ENCODE measurements around the gene FMN2.

Gene FMN2

GRCh38 chr1:240212556-240212955 is 120.9 kb downstream of the FMN2 start:
- H3K4me1 ChIP-seq (ENCODE audit: low read depth, poor library complexity, severe bottlenecking) = no peaks in the 10 kb centered on the region
- no peak overlapping the region for H3K9ac ChIP-seq
- H2AFZ ChIP-seq (ENCODE audit: low read depth) = no peak overlapping the region
- no peaks in the 10 kb centered on the region for H3K79me2 ChIP-seq (ENCODE audit: insufficient read depth, low read depth)
- H3K27ac ChIP-seq = no peak overlapping the region
- no peak overlapping the region for H3K4me2 ChIP-seq
- H3K27me3 ChIP-seq (ENCODE audit: insufficient read depth, low read depth) = no peaks in the 10 kb centered on the region
- no peak for TF ChIP-seq CTCF (conservative IDR thresholded peaks at IDR 0.05; ENCODE audit: low read depth, low read length)
- no peak overlapping the region for H3K4me3 ChIP-seq (IDR thresholded peaks at IDR 0.05; ENCODE audit: insufficient read depth, low read depth, low read length)
- no peaks in the 10 kb centered on the region for H3K36me3 ChIP-seq (ENCODE audit: insufficient read depth)
- no peaks in the 10 kb centered on the region for H4K20me1 ChIP-seq (ENCODE audit: insufficient read depth)

GRCh38 chr1:240217403-240217802 is 125.7 kb downstream of the FMN2 start:
- no peaks in the 10 kb centered on the region for H3K27me3 ChIP-seq (ENCODE audit: insufficient read depth, low read depth)
- no peaks in the 10 kb centered on the region for H4K20me1 ChIP-seq (ENCODE audit: insufficient read depth)

GRCh38 chr1:240219104-240219503 is 127.4 kb downstream of the FMN2 start:
- Histone ChIP-seq H3K27ac (no peak overlapping the region), H3K9ac (no peak overlapping the region), H3K27me3 (ENCODE audit: insufficient read depth, low read depth) (no peaks in the 10 kb centered on the region), H3K36me3 (ENCODE audit: insufficient read depth) (no peaks in the 10 kb centered on the region), H4K20me1 (ENCODE audit: insufficient read depth) (no peaks in the 10 kb centered on the region), H3K4me3 (IDR thresholded peaks at IDR 0.05; ENCODE audit: insufficient read depth, low read depth, low read length) (no peak overlapping the region), H3K4me2 (no peak overlapping the region), H3K4me1 (ENCODE audit: low read depth, poor library complexity, severe bottlenecking) (no peaks in the 10 kb centered on the region), H2AFZ (ENCODE audit: low read depth) (no peak overlapping the region), H3K79me2 (ENCODE audit: insufficient read depth, low read depth) (no peaks in the 10 kb centered on the region)
- TF ChIP-seq CTCF (conservative IDR thresholded peaks at IDR 0.05; ENCODE audit: low read depth, low read length) = no peak

More at GRCh38 chr1:240217403-240217802, 125.7 kb downstream of the FMN2 start:
- H2AFZ ChIP-seq (ENCODE audit: low read depth) = no peak overlapping the region
- no peak overlapping the region for H3K4me2 ChIP-seq
- no peaks in the 10 kb centered on the region for H3K36me3 ChIP-seq (ENCODE audit: insufficient read depth)
- no peaks in the 10 kb centered on the region for H3K4me1 ChIP-seq (ENCODE audit: low read depth, poor library complexity, severe bottlenecking)
- no peak overlapping the region for H3K9ac ChIP-seq
- no peaks in the 10 kb centered on the region for H3K79me2 ChIP-seq (ENCODE audit: insufficient read depth, low read depth)
- no peak overlapping the region for H3K27ac ChIP-seq
- no peak overlapping the region for H3K4me3 ChIP-seq (IDR thresholded peaks at IDR 0.05; ENCODE audit: insufficient read depth, low read depth, low read length)
- no peak for TF ChIP-seq CTCF (conservative IDR thresholded peaks at IDR 0.05; ENCODE audit: low read depth, low read length)

GRCh38 chr1:240226102-240226501 is 134.4 kb downstream of the FMN2 start:
- no peaks in the 10 kb centered on the region for H4K20me1 ChIP-seq (ENCODE audit: insufficient read depth)
- no peaks in the 10 kb centered on the region for H3K27me3 ChIP-seq (ENCODE audit: insufficient read depth, low read depth)
- H3K36me3 ChIP-seq (ENCODE audit: insufficient read depth) = no peaks in the 10 kb centered on the region
- no peak overlapping the region for H3K27ac ChIP-seq
- no peak overlapping the region for H3K4me2 ChIP-seq
- no peaks in the 10 kb centered on the region for H3K79me2 ChIP-seq (ENCODE audit: insufficient read depth, low read depth)
- no peak overlapping the region for H3K4me3 ChIP-seq (IDR thresholded peaks at IDR 0.05; ENCODE audit: insufficient read depth, low read depth, low read length)
- no peaks in the 10 kb centered on the region for H3K4me1 ChIP-seq (ENCODE audit: low read depth, poor library complexity, severe bottlenecking)
- TF ChIP-seq CTCF (conservative IDR thresholded peaks at IDR 0.05; ENCODE audit: low read depth, low read length) = no peak
- H3K9ac ChIP-seq = no peak overlapping the region
- no peak overlapping the region for H2AFZ ChIP-seq (ENCODE audit: low read depth)
